Neuron (in vitro differentiated cells): ENCODE results near the gene MESD.
"Not testable (repeated sequence)": the region's sequence is repeated elsewhere in the genome, so short reads cannot be mapped to it uniquely, and the experiment has no call there.

Experiments
- H2AFZ ChIP-seq: one replicate; pipeline ENCODE4 v1.6.1; 2013; ENCODE audit warnings: low read depth, mild to moderate bottlenecking, inconsistent platforms, low read length, moderate library complexity
- H3K27me3 ChIP-seq: one replicate; pipeline ENCODE4 v1.6.1; 2013; ENCODE audit warnings: low read length; ENCODE audit not compliant: insufficient read depth
- H3K36me3 ChIP-seq: one replicate; pipeline ENCODE4 v1.6.1; 2013; ENCODE audit warnings: low read length; ENCODE audit not compliant: insufficient read depth
- H3K4me1 ChIP-seq: one replicate; pipeline ENCODE4 v1.6.1; 2013; ENCODE audit warnings: low read length; ENCODE audit not compliant: insufficient read depth
- H3K4me3 ChIP-seq: 2 replicates; pipeline ENCODE4 v1.5.1; 2013; ENCODE audit warnings: mild to moderate bottlenecking, low read length, moderate library complexity
- H3K9me3 ChIP-seq: one replicate; pipeline ENCODE4 v1.6.1; 2013; ENCODE audit warnings: low read length

Gene MESD

DNA sequence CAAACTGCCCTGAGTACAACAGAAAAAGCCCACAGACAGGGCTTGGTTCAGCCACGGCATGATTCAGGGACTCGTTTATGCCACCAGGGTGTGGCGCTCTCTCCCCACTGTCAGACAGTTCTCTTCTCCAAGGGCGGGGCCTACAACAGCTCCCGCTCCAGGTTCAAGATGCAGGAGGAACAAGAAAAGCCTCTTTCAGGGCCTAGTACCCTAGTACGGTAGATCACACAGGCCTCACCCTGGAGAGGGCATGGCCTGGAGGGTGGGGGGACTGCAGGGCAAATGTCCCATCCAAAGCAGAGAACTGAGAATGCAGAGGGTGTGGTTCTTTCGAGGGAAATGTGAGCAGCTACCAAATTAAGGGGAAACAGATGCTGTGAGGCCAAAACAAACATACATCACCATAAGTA is 12.0 kb downstream of the MESD start:
- Histone ChIP-seq H3K9me3 (no peaks in the 10 kb centered on the region), H2AFZ (no peak overlapping the region), H3K4me3 (no peak overlapping the region), H3K4me1 (peaks cover 4% of the 10 kb centered on the region), H3K36me3 (peaks cover 42% of the 10 kb centered on the region), H3K27me3 (no peaks in the 10 kb centered on the region)

DNA sequence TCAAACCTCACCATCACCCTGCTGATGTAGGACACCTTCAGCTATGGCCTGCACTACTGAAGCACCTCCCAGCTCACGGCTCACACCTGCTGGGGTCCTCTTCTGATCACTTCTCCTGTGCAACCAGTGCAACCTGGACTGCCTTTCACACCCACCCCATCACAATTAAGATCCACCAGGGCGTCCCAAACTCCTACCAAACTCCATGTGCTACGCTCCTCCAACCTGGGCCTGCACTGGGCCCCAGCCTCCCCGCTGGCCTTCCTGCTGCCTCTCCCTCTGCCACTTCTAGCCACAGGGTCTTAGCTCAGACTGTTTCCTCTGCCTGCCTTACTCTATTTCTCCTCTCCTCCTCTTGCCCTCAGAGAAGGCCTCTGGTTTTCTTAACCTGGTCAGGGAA is 12.8 kb downstream of the MESD start:
- peaks cover 40% of the 10 kb centered on the region for H3K36me3 ChIP-seq

DNA sequence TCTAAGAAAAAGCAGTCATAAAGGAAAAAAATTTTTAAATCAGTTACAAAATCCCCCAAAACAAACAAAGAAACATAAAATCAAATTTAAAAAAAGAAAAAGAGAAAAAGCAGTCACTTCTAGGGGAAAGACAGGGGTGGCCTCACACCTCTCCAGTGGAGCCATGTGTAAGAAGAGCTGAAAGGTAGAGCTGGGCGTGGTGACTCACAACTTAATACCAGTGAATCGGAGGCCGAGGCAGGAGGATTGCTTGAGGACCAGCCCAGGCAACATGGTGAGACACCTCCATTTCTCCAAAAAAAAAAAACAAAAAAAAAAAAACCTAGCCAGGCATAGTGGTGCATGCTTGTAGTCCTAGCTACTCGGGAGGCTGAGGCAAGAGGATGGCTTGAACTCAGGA is 14.7 kb downstream of the MESD start:
- Histone ChIP-seq H3K4me1 (peaks cover 4% of the 10 kb centered on the region), H3K36me3 (peaks cover 32% of the 10 kb centered on the region), H3K4me3 (no peak overlapping the region), H3K9me3 (no peaks in the 10 kb centered on the region), H2AFZ (no peak overlapping the region), H3K27me3 (no peaks in the 10 kb centered on the region)

More for the DNA sequence above, 12.8 kb downstream of the MESD start:
- Histone ChIP-seq H3K4me3 (no peak overlapping the region), H2AFZ (no peak overlapping the region), H3K27me3 (no peaks in the 10 kb centered on the region), H3K4me1 (peaks cover 4% of the 10 kb centered on the region), H3K9me3 (no peaks in the 10 kb centered on the region)

DNA sequence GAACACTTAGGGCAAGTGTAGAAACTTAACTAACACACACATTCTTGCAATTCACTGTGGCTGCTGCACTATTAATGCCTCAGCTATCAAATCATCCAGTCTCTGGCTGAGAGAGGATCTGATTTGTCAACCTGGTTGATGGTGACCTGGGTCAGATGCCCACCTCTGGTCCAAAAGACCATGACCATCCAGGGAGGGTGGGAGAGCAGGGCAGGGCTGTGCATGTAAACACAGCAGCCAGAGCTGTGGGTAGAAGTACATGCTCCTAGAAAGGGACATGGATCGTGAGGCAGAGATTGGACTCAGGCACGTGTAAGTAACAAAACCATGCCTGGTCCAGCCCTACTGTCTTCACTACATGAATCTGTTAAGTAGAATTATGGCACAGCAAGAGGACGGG is 17.3 kb downstream of the MESD start:
- Histone ChIP-seq H2AFZ (no peak overlapping the region), H3K4me3 (no peak overlapping the region), H3K27me3 (no peaks in the 10 kb centered on the region), H3K36me3 (peaks cover 16% of the 10 kb centered on the region), H3K4me1 (peaks cover 4% of the 10 kb centered on the region), H3K9me3 (no peaks in the 10 kb centered on the region)

DNA sequence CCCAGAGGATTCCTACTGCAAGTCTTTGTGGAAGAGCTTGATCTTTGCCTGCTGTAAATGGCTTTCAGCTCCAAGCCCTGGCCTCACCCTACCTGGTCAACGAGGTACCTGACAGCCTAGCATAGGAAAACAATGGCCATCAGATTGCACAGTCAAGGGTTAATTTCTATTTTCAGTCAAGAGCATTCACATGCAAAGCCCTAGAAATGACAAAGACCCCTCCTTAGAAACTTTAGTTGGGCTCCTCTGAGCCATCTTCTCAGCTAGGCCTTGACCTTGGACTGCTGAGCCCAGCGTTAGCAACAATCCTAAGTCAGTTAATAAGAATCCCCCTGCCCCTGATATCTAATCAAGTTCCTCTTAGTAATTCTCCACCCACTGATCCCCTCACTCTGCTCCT is 18.5 kb downstream of the MESD start:
- H3K9me3 ChIP-seq, result no peaks in the 10 kb centered on the region
- no peak overlapping the region for H3K4me3 ChIP-seq
- no peaks in the 10 kb centered on the region for H3K27me3 ChIP-seq
- no peak overlapping the region for H2AFZ ChIP-seq
- H3K36me3 ChIP-seq, result peaks cover 10% of the 10 kb centered on the region
- peaks cover 4% of the 10 kb centered on the region for H3K4me1 ChIP-seq

DNA sequence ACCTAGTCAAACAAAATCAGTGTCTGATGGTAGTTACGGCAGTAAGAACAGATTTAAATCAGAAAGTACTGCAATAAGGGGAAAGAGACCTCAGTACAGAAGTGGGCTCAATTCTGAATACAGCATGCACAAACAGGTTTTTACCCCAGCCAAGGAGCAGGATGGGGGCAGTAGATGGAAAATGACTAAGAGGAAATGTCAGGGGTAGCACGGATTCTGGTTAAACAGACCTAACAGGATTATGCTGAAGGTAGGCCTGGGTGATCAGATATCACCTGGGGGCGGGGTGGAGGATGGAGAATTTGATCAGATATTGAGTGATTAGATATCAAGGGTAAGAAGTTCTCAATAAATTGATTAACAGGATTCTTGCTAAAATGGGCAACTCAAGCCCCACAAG is 19.0 kb downstream of the MESD start:
- no peak overlapping the region for H2AFZ ChIP-seq
- H3K4me3 ChIP-seq, result no peak overlapping the region
- H3K9me3 ChIP-seq, result no peaks in the 10 kb centered on the region
- H3K27me3 ChIP-seq, result no peaks in the 10 kb centered on the region
- H3K36me3 ChIP-seq, result peaks cover 10% of the 10 kb centered on the region
- peaks cover 4% of the 10 kb centered on the region for H3K4me1 ChIP-seq

DNA sequence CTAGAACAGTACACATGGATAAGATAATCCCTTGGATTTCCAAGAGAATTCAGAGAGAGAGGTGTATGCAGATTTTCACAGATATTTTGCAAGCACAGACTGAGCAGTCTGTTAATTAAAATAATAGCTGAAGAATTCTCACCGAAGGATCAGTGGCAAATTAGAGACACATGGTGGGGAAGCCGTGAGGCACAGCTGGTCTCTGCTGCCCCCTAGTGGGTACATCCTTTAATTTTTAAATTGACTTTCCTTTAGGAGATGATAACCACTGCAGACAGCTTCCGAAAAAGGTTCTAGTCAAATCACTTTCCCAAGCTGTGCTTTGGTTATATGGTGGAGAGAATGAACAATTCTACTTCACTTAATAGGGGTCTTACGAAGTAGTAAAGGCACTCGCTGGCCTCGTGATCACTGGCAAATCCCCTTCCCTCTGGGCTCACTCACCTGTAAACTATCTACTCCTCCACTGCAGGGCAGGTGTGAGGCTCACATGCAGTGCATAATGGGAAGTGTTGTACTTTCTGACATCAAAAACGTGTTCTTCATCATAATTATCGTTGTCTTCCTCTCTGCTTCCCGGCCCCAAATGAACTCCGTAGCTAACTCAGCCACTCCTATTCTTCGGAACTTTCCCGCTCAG is 19.5 kb downstream of the MESD start:
- H3K9me3 ChIP-seq, result no peaks in the 10 kb centered on the region
- H2AFZ ChIP-seq, result no peak overlapping the region
- no peak overlapping the region for H3K4me3 ChIP-seq
- peaks cover 4% of the 10 kb centered on the region for H3K4me1 ChIP-seq
- H3K36me3 ChIP-seq, result peaks cover 10% of the 10 kb centered on the region
- no peaks in the 10 kb centered on the region for H3K27me3 ChIP-seq

DNA sequence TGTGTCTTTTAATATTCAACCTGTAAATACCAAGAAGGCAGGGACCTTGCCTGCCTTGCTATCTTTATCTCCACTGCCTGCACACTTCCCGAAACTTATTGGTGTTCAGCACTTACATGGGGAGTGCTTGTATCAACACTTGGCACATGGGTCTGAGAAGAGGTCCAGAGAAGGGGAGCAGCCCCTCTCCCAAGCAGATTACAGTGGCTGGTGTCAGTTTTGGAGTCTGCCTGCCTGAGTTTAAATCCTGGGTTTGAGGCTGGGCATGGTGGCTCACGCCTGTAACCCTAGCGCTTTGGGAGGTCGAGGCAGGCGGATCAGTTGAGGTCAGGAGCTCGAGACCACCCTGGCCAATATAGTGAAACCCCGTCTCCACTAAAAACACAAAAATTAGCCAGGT is 20.3 kb downstream of the MESD start:
- H3K9me3 ChIP-seq, result no peaks in the 10 kb centered on the region
- H3K4me3 ChIP-seq, result no peak overlapping the region
- H2AFZ ChIP-seq, result no peak overlapping the region
- H3K4me1 ChIP-seq, result peaks cover 4% of the 10 kb centered on the region
- peaks cover 10% of the 10 kb centered on the region for H3K36me3 ChIP-seq
- no peaks in the 10 kb centered on the region for H3K27me3 ChIP-seq

DNA sequence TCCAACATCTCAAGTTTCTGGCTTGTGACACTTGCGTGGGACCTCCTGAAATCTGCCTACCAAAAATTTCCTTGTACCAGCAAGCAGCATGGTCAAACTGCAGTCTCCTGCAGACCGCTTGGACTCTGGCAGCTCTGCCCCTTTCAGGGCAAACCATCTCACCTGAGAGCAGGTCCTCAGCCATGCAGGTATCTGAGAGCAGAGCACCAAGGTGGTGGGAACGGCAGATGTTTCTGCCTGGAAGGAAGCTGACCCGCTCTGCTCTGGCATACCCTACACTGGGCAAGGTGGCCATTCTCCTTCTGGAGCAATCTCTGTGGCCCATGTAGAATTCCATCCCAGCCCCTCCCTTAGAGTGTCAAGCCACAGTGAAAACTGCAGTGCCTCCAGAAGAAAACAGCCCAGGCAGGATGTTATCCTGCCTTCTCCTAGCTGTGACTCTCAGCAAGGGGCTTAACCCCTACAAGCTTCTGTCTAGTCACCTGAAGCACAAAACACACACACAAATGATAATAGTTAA is 21.6 kb downstream of the MESD start:
- no peak overlapping the region for H3K4me3 ChIP-seq
- no peaks in the 10 kb centered on the region for H3K27me3 ChIP-seq
- H3K4me1 ChIP-seq, result no peaks in the 10 kb centered on the region
- no peaks in the 10 kb centered on the region for H3K9me3 ChIP-seq
- no peak overlapping the region for H2AFZ ChIP-seq
- peaks cover 10% of the 10 kb centered on the region for H3K36me3 ChIP-seq

DNA sequence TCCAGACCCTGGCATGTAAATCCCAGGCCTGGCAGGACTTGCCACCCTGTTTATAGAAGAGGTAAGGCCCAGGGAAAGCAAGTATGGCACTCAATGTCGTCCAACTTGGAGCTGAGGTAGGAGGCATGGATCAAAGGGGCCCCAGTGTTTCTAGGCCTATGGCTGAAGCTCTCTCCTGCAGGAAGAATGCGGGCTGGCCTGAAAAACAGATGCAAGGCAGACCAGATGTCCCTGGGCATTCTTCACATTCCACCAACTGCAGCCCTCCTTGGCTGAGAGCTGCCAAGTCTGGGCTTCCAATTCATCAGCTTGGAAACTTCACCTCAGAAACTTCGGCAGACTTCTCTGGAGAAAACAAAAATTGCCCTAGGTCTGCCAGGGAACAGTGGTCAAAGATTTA is 22.2 kb downstream of the MESD start:
- no peak overlapping the region for H3K4me3 ChIP-seq
- no peaks in the 10 kb centered on the region for H3K27me3 ChIP-seq
- no peaks in the 10 kb centered on the region for H3K9me3 ChIP-seq
- H2AFZ ChIP-seq, result no peak overlapping the region
- H3K4me1 ChIP-seq, result no peaks in the 10 kb centered on the region
- H3K36me3 ChIP-seq, result peaks cover 10% of the 10 kb centered on the region

DNA sequence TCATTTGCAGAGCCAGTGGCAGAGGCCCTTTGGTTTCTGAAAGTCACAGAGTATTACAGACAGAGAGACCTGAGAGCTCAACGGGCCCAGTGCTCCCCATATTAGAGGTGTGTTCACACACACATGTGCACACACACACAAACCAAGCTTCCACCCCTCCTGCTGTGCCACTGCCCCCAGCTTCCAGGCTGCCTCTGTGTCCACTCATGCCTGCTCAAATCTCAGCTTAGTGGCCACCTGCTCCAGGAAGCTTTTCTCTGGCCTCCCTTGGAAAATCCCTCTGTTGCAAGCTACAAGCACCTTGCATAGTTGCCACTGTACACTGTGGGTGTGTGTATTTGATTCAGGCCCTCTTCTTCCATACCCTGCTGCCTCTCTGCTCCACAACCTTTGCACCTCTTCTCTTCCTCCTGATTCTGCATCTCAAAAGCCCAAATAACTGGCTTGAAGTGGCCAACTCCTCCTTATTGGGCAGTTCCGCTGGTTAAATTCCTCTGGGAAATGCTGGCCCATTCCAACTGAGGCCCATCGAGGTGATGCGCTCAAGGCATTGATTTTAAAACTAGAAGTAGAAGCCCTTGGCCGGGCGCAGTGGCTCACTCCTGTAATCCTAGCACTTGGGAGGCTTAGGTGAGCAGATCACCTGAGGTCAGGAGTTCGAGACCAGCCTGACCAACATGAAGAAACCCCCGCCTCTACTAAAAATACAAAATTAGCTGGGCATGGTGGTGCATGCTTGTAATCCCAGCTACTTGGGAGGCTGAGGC is 23.0 kb downstream of the MESD start:
- no peaks in the 10 kb centered on the region for H3K9me3 ChIP-seq
- no peaks in the 10 kb centered on the region for H3K4me1 ChIP-seq
- H3K36me3 ChIP-seq, result peaks cover 7% of the 10 kb centered on the region
- no peaks in the 10 kb centered on the region for H3K27me3 ChIP-seq
- no peak overlapping the region for H3K4me3 ChIP-seq
- H2AFZ ChIP-seq, result no peak overlapping the region

DNA sequence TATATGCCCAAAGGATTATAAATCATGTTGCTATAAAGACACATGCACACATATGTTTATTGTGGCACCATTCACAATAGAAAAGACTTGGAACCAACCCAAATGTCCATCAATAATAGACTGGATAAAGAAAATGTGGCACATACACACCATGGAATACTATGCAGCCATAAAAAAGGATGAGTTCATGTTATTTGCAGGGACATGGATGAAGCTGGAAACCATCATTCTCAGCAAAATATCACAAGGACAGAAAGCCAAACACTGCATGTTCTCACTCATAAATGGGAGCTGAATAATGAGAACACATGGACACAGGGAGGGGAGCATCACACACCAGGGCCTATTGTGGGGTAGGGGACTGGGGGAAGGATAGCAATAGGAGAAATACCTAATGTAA is 24.2 kb downstream of the MESD start:
- H2AFZ ChIP-seq, H3K4me1 ChIP-seq, H3K27me3 ChIP-seq, H3K36me3 ChIP-seq, H3K9me3 ChIP-seq, H3K4me3 ChIP-seq: not testable (repeated sequence)

DNA sequence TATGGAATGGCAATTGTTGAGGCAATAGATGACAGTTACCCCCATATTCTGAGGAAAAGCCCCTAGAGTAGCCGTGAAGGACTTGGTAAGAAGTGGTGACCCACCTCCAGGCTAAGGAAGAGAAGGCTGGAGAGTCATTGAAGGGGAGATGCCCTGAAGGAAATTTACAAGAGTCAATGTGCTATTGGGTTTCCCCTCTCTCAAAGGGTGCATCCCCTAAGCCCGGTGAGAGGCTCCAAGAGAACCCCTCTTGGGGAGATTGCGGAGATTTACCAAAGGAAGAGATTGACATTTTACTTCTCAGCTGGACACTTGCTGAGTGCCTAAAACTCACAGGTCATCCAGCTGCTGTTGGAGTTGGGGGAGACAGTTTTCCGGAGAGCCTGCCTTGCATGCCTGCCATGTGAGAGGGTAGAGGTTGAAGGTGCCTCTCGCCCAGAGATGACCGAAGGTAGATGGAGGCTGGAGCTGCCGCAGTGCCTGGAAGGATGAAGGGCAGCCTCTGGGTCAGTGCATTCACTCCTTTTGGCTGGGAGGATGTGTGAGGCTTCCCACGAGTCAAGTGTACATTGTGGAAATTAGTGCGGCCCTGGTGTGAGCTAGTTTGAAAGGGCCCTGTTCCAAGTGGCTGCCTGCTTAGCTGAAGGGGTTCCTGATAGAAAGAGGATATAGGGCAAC is 30.7 kb downstream of the MESD start:
- Histone ChIP-seq H3K27me3 (no peaks in the 10 kb centered on the region), H3K4me1 (no peaks in the 10 kb centered on the region), H3K4me3 (no peak overlapping the region), H2AFZ (no peak overlapping the region), H3K9me3 (peaks cover 9% of the 10 kb centered on the region), H3K36me3 (no peaks in the 10 kb centered on the region)
